Neural crest cell (in vitro differentiated cells): Measurements from ENCODE around the gene ANGPTL4. TPM values are rescaled to one million over a fixed set of nuclear protein-coding genes. Genes with fewer than 3 reads are reported as not detected.

Experiments used
- DNase-seq: peaks from one replicate; pipeline ENCODE4 v3.0.0; 2021; ENCODE audit warnings: low read depth, mixed read lengths, low spot score
- H3K27ac Mint-ChIP-seq: one replicate; pipeline ENCODE4 v1.8.0; 2021; ENCODE audit warnings: mild to moderate bottlenecking, mixed read lengths; ENCODE audit not compliant: unreplicated experiment
- H3K27me3 Mint-ChIP-seq: 2 replicates; pipeline ENCODE4 v1.8.0; 2021; ENCODE audit warnings: low read depth, mild to moderate bottlenecking, mixed read lengths
- H3K36me3 Mint-ChIP-seq: 2 replicates; pipeline ENCODE4 v1.8.0; 2021; ENCODE audit warnings: low read depth, mild to moderate bottlenecking, mixed read lengths
- H3K4me1 Mint-ChIP-seq: 2 replicates; pipeline ENCODE4 v1.8.0; 2021; ENCODE audit warnings: mixed read lengths
- H3K4me3 Mint-ChIP-seq: one replicate; pipeline ENCODE4 v1.8.0; 2021; ENCODE audit warnings: mild to moderate bottlenecking, mixed read lengths
- H3K9me3 Mint-ChIP-seq: 2 replicates; pipeline ENCODE4 v1.8.0; 2021; ENCODE audit warnings: mixed read lengths
- CTCF ChIP-seq: fragments of 200-600 bp; sonication (generic); conservative IDR thresholded peaks from 2 replicates; pipeline ENCODE4 v1.5.0; 2021; ENCODE audit warnings: antibody characterized with exemption, mild to moderate bottlenecking
- microRNA-seq: library from miRNA; unstranded; fragments of <30 nt; microRNA quantifications from one replicate; pipeline ENCODE4, GENCODE V29; 2020
- total RNA-seq: library from RNA; stranded (reverse); gene quantifications from 2 replicates; pipeline ENCODE4 v1.2.1, GENCODE V29; 2021

Gene ANGPTL4
- total RNA-seq, 1 donor from 2014 or later, result not detected

DNA sequence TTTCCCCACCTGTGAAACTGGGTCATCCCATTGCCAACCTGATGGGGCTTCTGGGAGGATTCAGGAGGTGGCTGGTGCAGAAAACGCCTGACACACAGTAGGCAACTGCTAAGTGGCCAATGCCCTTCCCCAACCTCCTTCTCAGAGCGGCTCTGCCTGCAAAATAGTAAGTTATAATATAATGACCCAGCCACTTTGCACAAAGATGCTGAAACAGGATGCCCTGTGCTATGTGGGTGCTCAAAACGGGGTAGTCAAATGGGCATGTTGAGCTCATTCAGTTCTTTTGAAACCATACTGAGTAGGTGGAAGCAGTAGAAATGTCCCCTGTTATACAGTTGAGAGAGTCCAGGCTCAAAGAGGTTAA is 49.7 kb downstream of the ANGPTL4 start:
- DNase-seq, result no peak
- Mint-ChIP-seq H3K4me1 (peaks cover 8% of the 10 kb centered on the region), H3K27me3 (no peaks in the 10 kb centered on the region), H3K36me3 (no peaks in the 10 kb centered on the region), H3K9me3 (no peaks in the 10 kb centered on the region), H3K4me3 (peak overlapping the region; percentile 74), H3K27ac (no peak overlapping the region)
- no peak for TF ChIP-seq CTCF

DNA sequence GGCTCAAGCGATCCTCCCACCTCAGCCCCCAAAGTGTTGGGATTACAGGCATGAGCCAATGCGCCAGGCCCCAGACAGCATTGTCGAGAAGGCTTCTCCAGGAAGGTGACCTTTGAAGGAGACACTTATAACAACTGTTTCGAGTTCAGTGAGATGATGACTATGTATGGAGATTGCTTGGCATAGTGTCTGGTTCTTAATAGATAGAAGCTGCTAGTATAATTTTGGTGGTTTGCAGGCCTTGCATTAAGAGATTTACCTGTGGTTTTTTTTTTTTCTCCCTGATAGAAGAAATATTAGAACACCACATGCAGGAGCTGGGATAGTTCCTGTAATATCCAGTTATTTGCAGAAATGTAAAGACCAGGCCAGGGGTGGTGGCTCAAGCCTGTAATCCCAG is 52.8 kb downstream of the ANGPTL4 start:
- TF ChIP-seq CTCF, result no peak
- Mint-ChIP-seq H3K36me3 (no peaks in the 10 kb centered on the region), H3K4me3 (no peak overlapping the region), H3K27me3 (no peaks in the 10 kb centered on the region), H3K9me3 (no peaks in the 10 kb centered on the region), H3K27ac (no peak overlapping the region), H3K4me1 (peaks cover 8% of the 10 kb centered on the region)
- no peak for DNase-seq

GRCh38 chr19:8421484-8422461 is 57.8 kb downstream of the ANGPTL4 start:
- Mint-ChIP-seq H3K36me3 (no peaks in the 10 kb centered on the region), H3K4me1 (peaks cover 15% of the 10 kb centered on the region), H3K27me3 (no peaks in the 10 kb centered on the region), H3K4me3 (no peak overlapping the region), H3K27ac (no peak overlapping the region), H3K9me3 (no peaks in the 10 kb centered on the region)
- no peak for DNase-seq
- TF ChIP-seq CTCF, result no peak

- DNase-seq, result peak; percentile 42
- peak overlapping the region; percentile 88 for H3K27ac Mint-ChIP-seq
These were observed 59.9 kb downstream of the ANGPTL4 start for GRCh38 chr19:8423817-8424223.

More at GRCh38 chr19:8423817-8424223, 59.9 kb downstream of the ANGPTL4 start:
- Mint-ChIP-seq H3K9me3 (no peaks in the 10 kb centered on the region), H3K27me3 (no peaks in the 10 kb centered on the region), H3K4me3 (peak overlapping the region; percentile 41), H3K4me1 (peaks cover 15% of the 10 kb centered on the region), H3K36me3 (no peaks in the 10 kb centered on the region)
- TF ChIP-seq CTCF, result no peak

Small RNAs within 50 kb of the gene (microRNA-seq; reads per million reads assigned to microRNA genes)
- 7.7 reads per million, percentile 11 among the genes with 10 or more reads in this experiment for gene MIR4999

Other genes starting within 250 kb of the ANGPTL4 start
- 12.8 and 13.9 TPM in 2 replicates for gene FBN3, start 214.6 kb upstream of the ANGPTL4 start, total RNA-seq
- gene CERS4, start 154.8 kb upstream of the ANGPTL4 start, total RNA-seq, result 30.0 and 31.3 TPM in 2 replicates
- 64.5 and 68.5 TPM in 2 replicates for gene CD320, start 55.8 kb upstream of the ANGPTL4 start, total RNA-seq
- 50.9 and 51.8 TPM in 2 replicates for gene NDUFA7, start 42.8 kb upstream of the ANGPTL4 start, total RNA-seq
- gene RPS28, start 42.7 kb upstream of the ANGPTL4 start, total RNA-seq, result 1,577 and 1,634 TPM in 2 replicates
- 0.66 and 0.77 TPM in 2 replicates for gene KANK3, start 20.9 kb upstream of the ANGPTL4 start, total RNA-seq
- gene RAB11B, start 26.2 kb downstream of the ANGPTL4 start, total RNA-seq, result 121 and 135 TPM in 2 replicates
- 13.6 and 14.6 TPM in 2 replicates for gene MARCHF2, start 49.1 kb downstream of the ANGPTL4 start, total RNA-seq
- gene HNRNPM, start 80.8 kb downstream of the ANGPTL4 start, total RNA-seq, result 493 and 498 TPM in 2 replicates
- 0.21 and 0.55 TPM in 2 replicates for gene PRAM1, start 138.5 kb downstream of the ANGPTL4 start, total RNA-seq
- 31.1 and 31.8 TPM in 2 replicates for gene ZNF414, start 150.0 kb downstream of the ANGPTL4 start, total RNA-seq
- gene MYO1F, start 213.3 kb downstream of the ANGPTL4 start, total RNA-seq, result 0.33 and 0.77 TPM in 2 replicates
- gene ADAMTS10, start 246.6 kb downstream of the ANGPTL4 start, total RNA-seq, result 30.9 and 31.4 TPM in 2 replicates